HG02884 (cell line): ENCODE results near the gene NMT1.

Experiments
- ATAC-seq: cut with Tn5 transposase; IDR thresholded peaks from one replicate; pipeline ENCODE4 v1.9.1; 2021; ENCODE audit warnings: mild to moderate bottlenecking, moderate library complexity; ENCODE audit not compliant: unreplicated experiment

Gene NMT1

DNA sequence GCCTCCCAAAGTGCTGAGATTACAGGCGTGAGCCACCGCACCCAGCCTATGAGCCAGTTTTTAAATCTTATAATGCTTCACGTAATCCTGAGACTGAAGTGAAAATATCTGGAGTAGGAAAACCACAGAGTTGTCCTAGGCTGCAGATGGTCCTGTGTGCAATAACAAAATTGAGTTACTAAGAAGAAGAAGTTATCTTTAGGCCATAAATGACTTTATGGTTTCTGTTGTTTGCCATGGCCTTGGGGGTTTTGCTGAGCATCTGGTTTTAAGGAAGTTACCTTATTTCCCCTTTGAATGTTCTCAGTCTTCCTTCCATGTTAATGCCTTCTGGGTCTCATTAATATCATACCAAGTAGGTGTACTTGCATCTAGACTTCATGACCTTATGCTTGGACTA, 16.5 kb downstream of the NMT1 start:
- no peak for ATAC-seq

DNA sequence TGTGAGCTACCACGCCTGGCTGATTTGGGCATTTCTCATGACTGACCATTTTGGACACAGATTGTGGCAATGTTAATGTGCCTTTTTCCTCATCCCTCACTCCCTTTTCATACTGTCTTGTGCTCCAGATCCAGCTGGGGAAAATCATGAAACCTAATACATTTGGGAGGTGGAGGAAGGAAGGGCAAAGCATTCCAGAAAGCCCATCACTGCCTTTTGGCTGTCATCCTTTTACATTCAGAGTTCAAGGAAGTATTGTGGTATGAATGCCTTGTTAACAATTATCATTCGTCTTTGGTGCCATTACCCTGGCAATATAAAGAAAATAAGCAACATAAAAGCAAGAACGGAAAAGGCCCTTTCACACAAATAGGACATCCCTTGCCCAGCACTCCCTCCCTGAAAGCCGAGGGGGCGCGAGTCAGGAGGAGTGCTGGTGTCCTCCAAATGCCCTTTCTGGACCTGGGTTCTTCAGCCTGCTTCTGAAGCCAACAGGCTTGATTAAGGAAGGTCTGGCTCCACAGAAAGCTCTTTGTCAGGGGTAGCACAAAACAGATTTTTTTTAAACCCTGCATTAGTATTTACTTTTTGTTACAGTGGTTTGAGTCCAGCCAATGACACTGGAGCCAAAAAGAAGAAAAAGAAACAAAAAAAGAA, 20.1 kb downstream of the NMT1 start:
- no peak for ATAC-seq

DNA sequence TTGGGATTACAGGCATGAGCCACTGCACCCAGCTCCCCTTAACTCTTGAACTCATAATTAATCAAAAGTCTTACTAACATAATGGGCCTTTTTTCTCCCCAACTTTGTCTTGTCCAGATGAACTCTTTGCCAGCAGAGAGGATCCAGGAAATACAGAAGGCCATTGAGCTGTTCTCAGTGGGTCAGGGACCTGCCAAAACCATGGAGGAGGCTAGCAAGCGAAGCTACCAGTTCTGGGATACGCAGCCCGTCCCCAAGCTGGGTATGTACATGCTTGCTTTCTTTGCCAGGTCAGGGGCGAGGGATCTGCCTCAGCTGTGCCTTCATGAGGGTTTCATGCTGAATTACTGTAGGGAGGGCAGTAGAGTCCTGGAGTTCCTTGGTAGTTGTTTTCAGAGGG, 25.3 kb downstream of the NMT1 start:
- no peak for ATAC-seq

DNA sequence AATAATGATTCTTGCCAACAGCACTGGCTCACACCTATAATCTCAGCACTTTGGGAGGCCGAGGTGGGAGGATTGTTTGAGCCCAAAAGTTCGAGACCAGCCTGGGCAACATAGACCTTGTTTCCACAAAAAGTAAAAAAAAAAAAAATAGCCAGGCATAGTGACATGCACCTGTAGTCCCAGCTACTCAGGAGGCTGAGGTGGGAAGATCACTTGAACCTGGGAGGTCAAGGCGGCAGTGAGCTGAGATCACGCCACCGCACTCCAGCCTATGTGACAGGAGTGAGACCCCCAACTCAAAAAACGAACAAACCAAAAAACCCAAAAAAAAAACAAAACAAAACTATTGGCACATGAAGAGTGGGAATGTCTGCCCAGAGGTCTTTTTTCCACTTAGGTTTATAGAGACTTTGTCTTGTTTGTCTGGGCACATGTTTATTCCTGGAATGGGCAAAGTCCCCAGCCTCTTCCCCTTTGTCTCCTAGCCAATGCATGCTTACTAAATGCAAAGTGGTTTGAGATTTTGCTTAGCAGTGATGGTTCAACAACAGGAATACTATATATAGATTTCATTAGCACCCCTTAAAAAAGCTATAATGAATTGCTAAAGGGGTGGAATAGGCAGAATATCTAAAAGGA, 25.9 kb downstream of the NMT1 start:
- no peak for ATAC-seq

DNA sequence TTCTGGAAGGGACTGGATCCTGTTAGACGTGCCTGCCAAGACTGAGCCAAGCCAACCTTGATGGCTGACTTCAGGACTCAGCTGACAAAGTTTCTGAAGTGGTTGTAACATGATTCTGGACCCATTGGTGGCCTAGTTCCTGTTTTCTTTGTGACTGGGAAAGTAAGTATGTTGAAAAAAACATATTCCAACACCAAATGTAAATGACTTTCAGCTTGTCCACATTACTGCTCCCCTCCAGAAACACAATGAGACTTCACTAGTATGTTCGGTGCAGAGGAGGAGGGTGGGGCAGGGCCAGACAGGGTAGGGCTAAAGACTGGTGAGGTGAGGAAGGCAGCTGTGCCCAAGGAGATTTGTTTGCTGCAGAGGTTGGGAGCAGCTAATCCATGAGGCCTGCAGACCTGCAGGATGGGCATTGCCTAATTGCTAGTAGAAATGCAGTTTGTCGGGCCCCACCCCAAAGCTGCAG, 26.4 kb downstream of the NMT1 start:
- no peak for ATAC-seq

DNA sequence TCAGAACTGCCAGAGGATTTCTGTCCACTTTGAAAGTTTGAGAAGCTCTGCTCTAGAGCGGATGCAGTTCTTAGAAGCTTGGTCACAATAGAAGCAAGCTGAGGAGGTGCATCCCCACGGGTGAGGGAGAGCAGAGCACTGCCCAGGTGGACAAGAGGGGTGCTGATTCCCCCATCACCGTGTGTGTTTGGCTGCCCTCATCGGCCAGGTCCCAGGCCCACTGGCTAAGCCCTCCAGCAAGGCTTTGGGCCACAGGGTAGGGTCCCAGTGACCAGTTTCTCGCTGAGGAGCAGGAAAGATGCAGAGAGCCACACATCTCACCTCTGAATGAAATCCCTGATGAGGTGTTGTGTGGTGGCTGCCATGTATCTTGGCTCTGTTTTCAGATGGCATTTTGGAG, 26.9 kb downstream of the NMT1 start:
- ATAC-seq, result no peak

DNA sequence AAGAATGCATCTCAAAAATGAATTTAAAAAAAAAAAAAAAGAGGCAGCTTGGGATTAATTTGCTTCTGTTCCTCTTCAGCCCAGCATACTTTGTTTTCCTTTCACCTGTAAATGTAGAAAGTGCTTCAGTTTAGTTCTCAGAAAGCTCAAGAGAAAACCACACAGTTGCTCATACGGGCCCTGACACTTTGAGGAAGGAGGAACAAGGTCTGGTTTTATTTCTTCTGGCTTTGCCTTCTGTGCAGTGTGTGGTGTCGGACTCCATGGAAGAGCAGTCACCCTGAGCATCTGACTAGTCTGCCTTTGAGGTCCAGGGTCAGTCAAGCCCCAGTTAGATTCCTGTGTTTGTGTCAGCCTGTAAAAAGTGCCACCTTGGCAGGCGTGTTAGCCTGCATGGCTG, 27.6 kb downstream of the NMT1 start:
- ATAC-seq, result no peak

DNA sequence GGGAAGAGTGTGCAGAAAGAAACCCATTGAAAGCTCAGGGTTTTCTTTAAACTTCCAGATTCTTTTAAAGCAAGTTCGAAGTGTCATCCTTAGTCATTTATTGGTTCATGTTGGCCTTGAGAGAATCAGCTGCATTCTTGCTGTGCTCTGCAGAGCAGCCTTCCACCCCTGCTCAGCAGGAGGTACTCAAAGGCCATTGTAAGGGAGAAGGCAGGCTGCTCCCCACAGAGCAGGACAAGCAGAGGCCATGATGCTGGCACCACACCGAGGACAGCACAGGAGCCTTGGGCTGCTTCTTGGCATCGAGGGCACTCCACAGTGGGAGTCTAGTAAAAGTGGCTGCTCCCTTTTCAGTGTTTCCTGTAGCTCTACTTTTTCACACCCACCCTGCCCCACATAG, 29.6 kb downstream of the NMT1 start:
- ATAC-seq, result no peak

DNA sequence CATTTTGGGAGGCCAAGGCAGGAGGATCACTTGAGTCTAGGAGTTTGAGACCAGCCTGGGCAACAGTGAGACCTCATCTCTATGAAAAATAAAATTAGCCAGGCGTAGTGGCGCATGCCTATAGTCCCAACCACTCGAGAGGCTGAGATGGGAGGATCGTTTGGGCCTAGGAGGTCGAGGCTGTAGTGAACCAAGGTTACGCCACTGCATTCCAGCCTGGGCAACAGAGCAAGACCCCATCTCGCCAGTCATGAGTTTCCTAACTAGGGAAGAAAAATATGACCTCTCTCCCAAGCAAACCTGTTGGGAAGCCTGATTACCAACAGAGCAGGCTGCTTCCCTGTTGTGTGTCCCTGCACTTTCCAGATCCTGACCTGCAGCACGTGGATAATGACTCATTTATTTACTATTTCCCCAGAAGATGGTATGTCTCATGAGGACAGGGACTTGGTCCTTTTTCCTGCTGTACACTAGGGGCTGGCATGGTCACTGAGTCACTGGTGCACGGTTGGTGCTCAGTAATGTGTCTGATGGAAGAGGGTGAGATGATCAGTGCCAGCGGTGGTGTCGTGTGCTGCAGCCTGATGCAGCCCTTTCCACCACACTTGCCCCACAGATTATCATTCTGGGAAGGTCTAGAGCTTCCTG, 30.8 kb downstream of the NMT1 start:
- no peak for ATAC-seq

DNA sequence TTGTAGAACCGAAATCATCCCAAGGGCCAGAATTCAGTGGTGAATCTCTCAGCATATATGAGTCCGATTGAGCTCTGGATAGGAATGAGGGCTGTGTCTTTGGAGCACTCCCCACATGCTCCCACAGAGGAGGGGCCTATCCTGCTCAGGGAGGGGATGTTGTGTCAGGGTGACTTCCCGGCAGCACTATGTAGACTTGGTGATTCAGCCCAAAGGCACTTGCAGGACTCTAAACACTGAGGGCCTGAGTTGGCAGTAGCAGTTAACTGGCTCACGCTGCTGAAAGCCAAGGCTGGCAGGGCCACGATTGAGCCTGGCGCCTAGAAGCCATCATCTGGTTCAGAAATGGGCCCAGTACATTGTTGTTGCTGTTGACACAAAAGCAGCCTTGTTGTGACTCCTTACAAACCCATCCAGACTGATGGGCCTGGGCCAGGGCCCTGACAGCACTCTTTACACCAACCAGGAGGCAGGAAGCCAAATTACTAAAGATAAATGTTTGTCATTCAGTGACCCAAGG, 31.9 kb downstream of the NMT1 start:
- ATAC-seq, result no peak

DNA sequence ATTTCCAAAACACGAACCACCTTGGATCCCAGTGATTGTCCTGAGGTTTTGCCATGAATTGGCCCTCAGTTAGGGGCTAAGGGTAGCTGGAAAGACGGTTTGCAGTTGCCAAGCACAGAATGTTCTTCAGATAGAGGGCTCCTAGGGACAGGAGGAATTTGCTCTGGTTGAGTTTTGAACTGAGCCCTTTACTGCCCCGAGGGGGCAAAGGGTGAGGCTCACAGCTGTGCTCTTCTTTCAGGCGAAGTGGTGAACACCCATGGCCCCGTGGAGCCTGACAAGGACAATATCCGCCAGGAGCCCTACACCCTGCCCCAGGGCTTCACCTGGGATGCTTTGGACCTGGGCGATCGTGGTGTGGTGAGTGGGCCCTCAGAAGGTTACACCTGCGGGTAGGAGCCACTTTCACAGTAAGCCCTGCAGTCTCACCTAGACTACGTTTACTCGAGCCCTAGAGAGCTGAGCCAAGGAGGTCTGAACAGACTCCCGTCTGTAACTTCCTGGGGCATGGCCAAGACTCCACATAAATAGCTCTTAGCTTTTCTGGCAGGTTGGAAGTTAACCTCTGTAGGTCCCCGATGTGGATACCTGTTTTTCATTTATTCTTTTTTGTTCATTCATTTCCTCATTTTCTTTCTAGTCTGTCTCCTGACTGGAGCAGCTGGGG, 32.5 kb downstream of the NMT1 start:
- ATAC-seq, result no peak

DNA sequence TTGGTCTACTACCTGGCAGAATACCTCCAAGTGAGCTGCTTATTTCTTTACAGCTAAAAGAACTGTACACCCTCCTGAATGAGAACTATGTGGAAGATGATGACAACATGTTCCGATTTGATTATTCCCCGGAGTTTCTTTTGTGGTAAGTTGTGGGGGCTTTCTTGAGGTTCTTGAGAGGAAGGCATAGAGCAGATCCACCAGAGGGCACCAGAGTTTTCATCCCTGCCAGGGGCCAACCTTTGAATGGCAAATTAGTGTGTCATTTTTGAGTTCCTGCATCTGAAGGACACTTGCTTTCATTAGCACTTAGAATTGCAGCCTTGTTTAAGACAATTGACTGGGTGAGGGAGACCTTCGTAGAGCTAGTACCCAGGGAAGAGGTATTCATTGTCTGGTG, 35.0 kb downstream of the NMT1 start:
- no peak for ATAC-seq

DNA sequence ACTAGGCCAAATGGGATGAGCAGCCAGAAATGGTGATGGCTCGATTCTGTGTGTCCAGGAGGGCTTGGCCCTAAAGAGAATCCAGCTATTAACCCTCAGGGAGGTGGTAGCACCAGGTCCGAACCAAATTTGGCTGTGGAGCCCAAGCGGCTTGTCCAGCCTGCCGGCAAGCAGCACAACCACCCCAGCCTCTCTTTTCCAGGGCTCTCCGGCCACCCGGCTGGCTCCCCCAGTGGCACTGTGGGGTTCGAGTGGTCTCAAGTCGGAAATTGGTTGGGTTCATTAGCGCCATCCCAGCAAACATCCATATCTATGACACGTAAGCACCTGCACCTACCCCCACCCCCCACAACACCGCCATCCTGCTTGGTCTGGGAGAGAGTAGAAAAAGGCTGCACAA, 35.8 kb downstream of the NMT1 start:
- no peak for ATAC-seq

DNA sequence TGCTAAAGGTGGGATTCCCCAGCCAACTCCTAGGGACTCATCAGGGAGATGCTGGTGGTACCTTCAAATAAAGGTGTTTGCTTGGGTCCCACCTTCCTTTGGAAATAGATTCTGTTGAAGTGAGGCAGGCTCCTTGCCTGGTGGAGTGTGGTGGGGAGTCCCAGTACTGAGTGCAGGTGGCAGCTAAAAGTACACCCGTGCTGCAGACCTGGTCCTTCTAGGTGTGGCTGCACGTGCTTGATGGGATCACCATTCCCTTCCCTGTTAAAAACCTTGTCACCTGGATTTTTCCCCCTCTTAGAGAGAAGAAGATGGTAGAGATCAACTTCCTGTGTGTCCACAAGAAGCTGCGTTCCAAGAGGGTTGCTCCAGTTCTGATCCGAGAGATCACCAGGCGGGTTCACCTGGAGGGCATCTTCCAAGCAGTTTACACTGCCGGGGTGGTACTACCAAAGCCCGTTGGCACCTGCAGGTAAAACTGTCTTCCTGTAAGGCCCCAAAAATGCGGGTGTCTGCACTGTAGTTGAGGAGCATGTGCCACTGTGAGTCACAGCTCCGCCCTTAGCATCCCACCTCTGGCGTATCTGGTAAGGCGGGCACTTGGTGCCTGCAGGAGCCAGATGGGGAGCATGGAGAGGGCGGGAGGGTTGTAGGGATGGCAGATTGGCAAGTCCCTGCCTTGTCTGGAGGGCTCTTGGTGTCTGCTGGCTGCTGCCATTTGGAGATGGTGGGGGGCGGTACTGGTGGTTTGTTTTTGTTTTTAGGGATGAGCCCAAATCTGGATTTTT, 37.2 kb downstream of the NMT1 start:
- no peak for ATAC-seq

DNA sequence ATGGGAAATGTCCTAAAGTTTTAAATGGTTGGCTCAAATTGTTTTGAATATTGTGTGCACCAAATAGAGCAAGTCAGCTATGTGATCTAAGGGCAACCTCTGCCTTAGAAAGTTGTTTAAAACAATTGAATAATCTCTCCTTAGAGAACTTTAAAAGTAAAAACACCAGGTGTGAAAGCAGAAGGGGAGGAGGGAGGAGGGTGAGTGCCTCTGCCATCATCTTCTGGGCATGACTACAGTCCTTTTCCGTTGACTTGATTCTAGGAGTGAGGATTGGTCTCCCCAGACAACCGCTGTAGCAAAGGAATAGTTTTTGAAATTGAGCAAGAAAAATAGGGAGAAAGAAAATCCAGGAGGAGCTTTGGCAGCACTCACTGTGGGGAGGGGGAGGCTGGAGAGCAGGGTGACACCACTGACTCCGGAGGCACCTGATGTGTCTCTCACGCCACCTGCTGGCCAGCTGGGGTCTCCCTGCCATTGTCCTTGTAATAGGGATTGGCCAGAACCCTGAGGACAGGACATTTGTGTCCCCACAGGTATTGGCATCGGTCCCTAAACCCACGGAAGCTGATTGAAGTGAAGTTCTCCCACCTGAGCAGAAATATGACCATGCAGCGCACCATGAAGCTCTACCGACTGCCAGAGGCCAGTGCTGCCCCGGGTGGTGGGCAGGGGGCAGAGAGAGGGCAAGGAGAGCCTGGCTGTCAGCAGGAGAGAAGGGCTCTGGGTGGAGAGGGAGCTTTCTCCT, 37.9 kb downstream of the NMT1 start:
- ATAC-seq, result no peak

DNA sequence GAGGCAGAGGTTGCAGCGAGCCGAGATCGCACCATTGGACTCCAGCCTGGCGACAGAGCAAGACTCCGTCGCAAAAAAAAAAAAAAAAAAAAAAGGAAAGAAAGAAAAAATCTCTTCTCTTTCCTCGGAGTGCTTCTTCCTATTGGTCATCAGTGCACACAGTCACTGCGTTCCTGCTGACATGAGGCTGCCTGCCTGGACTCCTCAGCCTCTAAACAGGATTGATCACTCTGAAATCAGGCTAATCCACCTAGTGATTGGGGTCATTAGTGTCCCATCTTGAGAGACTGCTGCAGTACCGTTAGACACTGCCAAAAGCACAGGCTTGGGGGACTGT, 40.4 kb downstream of the NMT1 start:
- ATAC-seq, result no peak

DNA sequence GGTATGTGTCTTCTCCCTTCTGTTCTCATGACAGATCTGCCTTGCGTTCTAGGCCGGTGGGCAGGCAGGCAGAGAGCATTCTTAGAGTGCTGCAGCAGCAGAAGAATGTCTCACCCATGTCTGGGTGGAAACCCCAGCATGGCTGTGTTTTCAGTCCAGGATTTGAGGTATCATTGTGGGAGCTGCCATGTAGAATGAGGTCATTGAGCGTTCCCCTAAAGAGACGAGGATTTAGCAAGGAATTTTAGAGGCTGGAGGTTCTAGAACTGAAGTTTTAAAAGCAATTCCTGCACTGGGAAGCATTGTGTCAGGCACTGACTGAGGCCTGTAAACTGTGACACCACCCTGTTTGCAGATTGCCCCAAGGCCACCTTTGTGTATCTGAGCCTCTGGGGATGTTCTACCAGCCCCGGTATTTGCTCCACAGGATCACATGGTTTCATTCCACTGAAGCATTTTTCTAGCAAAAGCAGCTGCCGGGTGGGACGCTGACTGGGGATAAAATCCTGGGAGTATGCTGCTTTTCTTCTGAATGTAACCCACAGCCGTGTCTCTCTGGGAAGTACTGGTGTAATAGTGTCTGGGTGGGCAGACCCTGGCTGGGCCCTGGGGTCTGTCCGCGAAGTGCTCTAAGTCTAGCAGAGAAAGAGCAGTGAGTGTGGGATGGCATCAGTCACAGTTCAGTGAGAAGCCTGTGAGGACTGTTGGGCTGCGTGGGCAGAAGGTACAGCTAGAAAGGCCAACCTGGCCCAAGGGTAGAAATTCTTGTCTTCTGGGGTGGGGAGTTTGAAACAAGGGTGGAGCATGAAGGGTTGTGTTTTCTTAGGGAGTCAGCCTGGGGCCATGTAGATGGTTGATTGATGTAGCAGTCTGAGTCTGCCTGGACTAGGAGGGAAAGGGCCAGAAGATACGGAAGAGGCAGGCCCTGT, 41.0 kb downstream of the NMT1 start:
- ATAC-seq, result no peak

DNA sequence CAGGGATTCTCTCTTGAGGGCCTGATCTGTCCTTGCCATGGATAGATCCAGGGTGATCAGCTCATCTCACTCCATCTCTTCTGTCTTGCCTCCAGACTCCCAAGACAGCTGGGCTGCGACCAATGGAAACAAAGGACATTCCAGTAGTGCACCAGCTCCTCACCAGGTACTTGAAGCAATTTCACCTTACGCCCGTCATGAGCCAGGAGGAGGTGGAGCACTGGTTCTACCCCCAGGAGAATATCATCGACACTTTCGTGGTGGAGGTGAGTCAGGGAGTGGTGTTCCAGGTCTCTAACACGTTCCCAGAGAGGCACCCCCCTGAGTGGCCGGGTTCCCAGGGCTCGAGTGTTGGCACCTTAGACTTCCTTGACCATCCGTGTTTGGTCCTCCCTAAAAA, 41.7 kb downstream of the NMT1 start:
- no peak for ATAC-seq

DNA sequence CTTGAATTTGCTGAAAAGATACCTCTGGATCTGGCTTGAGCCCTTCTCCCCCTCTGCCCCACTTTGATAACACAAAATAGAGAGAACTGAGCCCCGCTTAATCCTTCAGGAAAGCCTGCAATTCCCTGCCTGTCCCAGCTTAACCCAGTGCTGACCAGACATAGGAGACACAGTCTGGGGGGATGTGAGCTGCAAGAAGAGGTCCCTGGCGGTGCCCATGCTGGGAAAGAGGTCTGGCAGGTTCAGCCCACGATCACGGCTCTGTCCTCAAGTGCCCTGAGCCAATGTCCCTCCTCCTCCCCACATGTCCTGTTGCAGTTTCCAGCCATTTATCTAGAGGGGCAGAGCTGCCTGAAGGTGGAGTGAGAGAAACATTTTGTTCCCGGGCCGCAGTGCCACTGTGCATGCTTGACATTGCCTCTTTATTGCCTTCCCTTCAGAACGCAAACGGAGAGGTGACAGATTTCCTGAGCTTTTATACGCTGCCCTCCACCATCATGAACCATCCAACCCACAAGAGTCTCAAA, 42.2 kb downstream of the NMT1 start:
- ATAC-seq, result no peak
